ENCODE data around the gene GNAS.

DNA sequence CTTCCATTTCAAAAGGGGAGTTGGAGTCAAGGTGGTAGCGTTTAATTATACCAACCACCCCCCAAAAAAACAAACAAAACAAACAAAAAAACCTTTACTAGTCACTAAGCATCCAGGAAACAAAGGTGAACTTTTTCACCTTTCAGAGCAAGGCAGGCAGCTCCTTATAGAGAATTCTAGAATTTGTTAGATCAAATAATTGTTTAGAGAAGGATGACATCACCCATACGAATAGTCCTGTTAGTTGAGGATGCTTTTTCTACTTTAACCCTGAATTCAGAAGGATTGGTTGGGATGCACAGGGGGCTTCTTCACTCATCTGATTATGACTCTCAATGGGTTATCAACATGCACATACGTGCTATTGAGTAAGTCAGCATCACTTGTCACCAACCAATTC is 44.3 kb downstream of the GNAS start:
- TF ChIP-seq, protein P1, sequence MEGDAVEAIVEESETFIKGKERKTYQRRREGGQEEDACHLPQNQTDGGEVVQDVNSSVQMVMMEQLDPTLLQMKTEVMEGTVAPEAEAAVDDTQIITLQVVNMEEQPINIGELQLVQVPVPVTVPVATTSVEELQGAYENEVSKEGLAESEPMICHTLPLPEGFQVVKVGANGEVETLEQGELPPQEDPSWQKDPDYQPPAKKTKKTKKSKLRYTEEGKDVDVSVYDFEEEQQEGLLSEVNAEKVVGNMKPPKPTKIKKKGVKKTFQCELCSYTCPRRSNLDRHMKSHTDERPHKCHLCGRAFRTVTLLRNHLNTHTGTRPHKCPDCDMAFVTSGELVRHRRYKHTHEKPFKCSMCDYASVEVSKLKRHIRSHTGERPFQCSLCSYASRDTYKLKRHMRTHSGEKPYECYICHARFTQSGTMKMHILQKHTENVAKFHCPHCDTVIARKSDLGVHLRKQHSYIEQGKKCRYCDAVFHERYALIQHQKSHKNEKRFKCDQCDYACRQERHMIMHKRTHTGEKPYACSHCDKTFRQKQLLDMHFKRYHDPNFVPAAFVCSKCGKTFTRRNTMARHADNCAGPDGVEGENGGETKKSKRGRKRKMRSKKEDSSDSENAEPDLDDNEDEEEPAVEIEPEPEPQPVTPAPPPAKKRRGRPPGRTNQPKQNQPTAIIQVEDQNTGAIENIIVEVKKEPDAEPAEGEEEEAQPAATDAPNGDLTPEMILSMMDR (IDR thresholded peaks at IDR 0.05; ENCODE audit: low read depth, low read length) = no peak
- TF ChIP-seq, protein P2, sequence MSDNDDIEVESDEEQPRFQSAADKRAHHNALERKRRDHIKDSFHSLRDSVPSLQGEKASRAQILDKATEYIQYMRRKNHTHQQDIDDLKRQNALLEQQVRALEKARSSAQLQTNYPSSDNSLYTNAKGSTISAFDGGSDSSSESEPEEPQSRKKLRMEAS (IDR thresholded peaks at IDR 0.05; ENCODE audit: low read depth, low read length) = no peak
